Measurements from ENCODE around the gene GARNL3. TPM values are rescaled to one million over a fixed set of nuclear protein-coding genes. Genes with fewer than 3 reads are reported as not detected.

The GARNL3 gene
- total and polyA plus RNA-seq, 2 donors (not counting 3 experiments of a cell fraction or from before 2014, with no cell fraction given): 1.4 to 8.3 TPM

- intact Hi-C loops (cut with micrococcal nuclease): no loop called here
- no peaks in the 10 kb centered on the region for H4K20me1 ChIP-seq (replicated peaks; ENCODE audit: control insufficient read depth, extremely low read depth, insufficient read depth, low read length)
- dilution Hi-C loops (cut with MboI; ENCODE audit: extremely low pct_ligation_motif_present, low sequenced_read_pairs): no loop called here
- FAIRE-seq (no peak), DNase-seq (ENCODE audit: low read depth, low spot score) (no peak)
- no peak overlapping the region for H3K27ac ChIP-seq (ENCODE audit: insufficient read depth, low read depth, low read length)
- no peak overlapping the region for H2AFZ ChIP-seq (ENCODE audit: low read depth, low read length)
- H3K4me1 ChIP-seq (ENCODE audit: control insufficient read depth, extremely low read depth, insufficient read depth, low read length): no peaks in the 10 kb centered on the region
- H3K27me3 ChIP-seq (ENCODE audit: control insufficient read depth in 2 of 2, insufficient read depth in 2 of 2, low read length in 2 of 2): no peaks in the 10 kb centered on the region
- ChIA-PET CTCF (interaction anchor here (1.2 to 3.1 kb wide), 2 partner anchors 39 to 46 kb away, joined by 4 to 14 read pairs; partner anchors contain the start of gene SLC2A8), POLR2A (no interaction called here)
- no peak overlapping the region for H3K4me3 ChIP-seq (replicated peaks in 1 of 3; ENCODE audit: insufficient read depth in 1 of 3, low read depth in 1 of 3, low read length in 3 of 3)
- H3K79me2 ChIP-seq (ENCODE audit: control insufficient read depth, insufficient read depth, low read length): no peaks in the 10 kb centered on the region
- BruUV-seq (replicated peaks): no TSS peak
- H3K9ac ChIP-seq (replicated peaks; ENCODE audit: extremely low read depth, insufficient read depth, low read length): no peak overlapping the region
- H3K9me1 ChIP-seq (replicated peaks; ENCODE audit: control insufficient read depth, extremely low read depth, insufficient read depth, low read length): no peaks in the 10 kb centered on the region
- TF ChIP-seq CTCF (IDR thresholded peaks at IDR 0.05; ENCODE audit: extremely low read depth in 1 of 2, insufficient read depth in 1 of 2, low read depth in 1 of 2, low read length in 2 of 2) (no peak), FOS (IDR thresholded peaks at IDR 0.05; ENCODE audit: borderline replicate concordance, insufficient read depth, low read length) (no peak), MYC (IDR thresholded peaks at IDR 0.05; ENCODE audit: low read depth, low read length) (no peak), EZH2 (IDR thresholded peaks at IDR 0.05; ENCODE audit: borderline replicate concordance, low read depth, low read length, severe bottlenecking) (no peak), MAX (IDR thresholded peaks at IDR 0.05; ENCODE audit: insufficient read depth, insufficient read length) (no peak), POLR2AphosphoS5 (IDR thresholded peaks at IDR 0.05; ENCODE audit: insufficient read depth, low read depth, low read length) (no peak), JUN (IDR thresholded peaks at IDR 0.05; ENCODE audit: borderline replicate concordance, insufficient read depth, insufficient read length, low read depth) (no peak), POLR2A (IDR thresholded peaks at IDR 0.05; ENCODE audit: low read depth, low read length) (no peak), GATA2 (IDR thresholded peaks at IDR 0.05; ENCODE audit: insufficient read depth, insufficient read length, low read depth, low read length) (no peak)
- no peak overlapping the region for H3K4me2 ChIP-seq (ENCODE audit: insufficient read depth, low read length)
- H3K9me3 ChIP-seq (replicated peaks; ENCODE audit: control insufficient read depth, insufficient read depth, low read length): no peaks in the 10 kb centered on the region
- H3K36me3 ChIP-seq (ENCODE audit: control insufficient read depth in 2 of 2, extremely low read depth in 1 of 2, insufficient read depth in 2 of 2, low read length in 2 of 2): no peaks in the 10 kb centered on the region
These were observed 93.5 kb downstream of the GARNL3 start for GRCh38 chr9:127358023-127358535.
